ENCODE measurements around the gene FITM2.

The FITM2 gene

DNA sequence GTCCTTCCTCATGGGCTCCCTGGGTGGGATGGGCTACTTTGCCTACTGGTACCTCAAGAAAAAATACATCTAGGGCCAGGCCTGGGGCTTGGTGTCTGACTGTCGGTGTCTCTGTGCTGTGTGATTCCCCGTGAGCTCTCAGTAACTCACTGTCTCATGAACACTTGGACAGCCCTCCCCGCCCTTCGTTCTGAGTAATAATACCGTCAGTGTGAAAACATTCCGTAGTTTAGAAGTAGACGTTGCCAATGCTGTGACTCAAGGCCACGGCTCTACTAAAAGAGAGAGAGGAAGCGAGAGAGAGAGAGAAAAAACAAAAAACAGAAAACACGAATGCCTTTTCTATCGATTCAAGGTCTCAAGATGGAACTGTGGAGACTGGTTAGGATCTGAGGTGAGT, 31.8 kb downstream of the FITM2 start:
- no peak for DNase-seq

DNA sequence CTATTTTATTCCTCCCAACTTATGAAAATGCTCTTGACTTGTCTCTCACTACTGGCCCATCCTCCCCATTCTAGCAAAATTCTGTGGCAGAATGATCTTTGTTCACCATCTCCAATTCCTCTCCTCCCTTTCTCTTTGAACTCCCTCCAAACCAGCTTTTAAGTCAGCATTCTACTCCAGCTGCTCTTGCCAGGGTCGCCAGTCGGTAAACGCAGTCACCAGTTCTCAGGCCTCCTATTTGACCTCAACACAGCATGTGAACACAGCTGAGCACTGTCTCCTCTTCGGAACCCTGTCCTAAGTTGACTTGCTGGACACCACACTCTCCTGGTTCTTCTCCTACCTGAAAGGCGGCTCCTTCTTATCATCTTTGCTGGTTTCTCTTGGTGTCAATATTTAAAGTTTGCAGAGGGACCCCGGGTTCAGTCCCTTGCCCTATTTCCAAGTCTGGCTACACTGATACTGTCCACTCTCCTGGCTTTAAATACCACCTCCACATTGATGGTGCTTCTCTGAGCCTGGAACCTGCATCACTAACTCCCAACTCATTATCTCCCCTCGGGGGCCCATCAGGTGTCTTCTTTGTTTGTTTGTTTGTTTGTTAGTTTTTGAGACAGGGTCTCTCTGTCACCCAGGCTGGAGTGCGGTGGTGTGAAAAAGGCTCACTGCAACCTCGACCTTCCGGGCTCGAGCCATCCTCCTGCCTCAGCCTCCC, 36.5 kb downstream of the FITM2 start:
- no peak for DNase-seq

DNA sequence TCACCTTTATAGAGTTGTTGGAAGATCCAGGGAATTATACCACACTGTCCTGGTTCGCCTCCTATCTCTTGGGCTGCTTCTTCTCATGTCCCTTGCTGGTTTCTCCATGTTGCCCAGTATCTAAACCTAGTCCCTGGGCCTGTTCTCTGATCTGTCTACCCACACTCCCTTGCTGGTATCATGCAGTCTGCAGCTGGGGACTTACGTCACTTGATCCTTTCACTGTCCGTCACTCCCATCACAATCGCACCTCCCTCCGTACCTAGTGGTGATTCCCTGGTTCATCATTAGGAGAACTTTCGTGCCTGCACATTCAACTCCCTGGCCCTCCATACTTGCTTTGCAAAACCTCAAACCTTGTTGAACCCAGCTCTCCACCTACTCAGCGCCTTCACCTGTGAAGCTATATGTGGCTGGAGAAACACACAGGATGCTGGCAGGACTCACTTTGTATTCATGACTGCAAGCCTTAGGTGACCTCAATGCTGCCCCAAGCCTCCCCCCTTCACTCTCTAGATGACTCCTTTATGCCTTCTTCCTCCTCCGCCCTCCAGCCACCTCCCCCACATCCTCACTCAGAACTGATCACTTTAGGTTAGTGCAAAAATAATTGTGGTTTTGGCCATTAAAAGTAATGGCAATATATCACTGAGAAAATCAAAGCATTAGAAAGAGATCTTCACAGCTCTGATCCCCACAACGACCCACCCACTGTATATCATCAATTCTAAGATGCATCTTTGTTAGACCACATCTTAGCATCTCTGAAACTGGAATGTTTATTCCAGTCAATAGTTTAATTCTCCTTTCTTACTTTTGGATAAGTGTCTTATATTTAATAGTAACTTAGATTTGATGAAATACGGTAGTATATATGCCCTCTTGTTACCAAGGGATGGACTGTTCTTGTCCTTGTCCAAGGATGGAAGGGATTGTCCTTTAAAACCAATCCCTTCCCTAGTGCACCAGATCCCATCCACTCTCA, 37.5 kb downstream of the FITM2 start:
- DNase-seq = no peak

DNA sequence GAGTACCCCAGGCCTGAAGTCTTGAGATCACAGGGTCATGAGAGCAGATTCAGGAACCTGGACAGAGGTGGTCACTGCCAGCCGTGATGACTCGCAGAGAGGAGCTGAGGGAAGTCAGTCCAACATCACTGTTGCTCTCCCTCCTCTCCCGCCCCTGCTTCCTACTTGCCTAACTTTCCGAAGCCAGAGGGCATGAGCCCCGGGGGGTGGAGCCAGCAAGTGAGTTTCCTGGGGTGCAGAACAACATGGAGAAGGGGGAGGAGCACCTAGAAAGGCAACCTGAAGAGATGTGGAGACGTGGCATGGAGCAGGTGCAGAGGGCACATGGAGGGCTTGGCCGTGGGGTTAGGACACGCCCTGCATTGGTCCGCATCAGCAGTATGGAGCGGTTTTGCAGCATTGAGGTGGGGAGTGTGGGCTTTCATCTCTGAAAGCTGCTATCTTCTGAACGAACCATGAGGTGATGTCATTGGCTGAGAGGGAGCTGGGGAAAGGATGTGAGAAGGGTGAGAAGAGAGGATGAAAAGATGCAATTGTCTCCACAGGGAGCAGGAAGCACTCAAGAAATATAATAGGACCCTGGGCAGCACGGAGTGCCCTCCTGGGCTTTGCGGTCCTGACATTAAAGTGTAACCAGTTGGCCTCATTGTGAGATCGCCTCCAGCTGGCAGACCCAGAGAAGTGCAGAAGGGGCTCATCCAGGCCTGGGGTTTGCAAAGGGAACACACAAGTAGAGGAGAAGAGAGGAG, 38.9 kb downstream of the FITM2 start:
- DNase-seq = peak; percentile 3

DNA sequence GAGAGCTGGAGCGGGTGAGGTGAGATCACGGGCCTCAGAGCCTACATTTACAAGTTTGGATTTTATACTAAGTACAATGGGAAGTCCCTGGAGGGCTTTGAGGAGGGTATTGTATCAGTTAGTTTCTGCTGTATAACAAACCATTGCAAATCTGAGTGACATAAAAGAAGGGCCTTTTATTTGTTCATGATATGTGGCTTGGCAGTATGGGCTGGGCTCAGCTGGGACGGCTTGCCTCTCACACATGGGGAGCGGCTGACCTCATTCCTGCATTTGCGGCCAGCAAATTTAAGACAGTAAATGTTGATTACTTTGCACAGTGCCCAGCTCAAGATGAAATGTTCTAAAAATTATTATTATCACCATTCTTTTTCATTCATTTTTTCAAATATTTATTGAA, 42.2 kb downstream of the FITM2 start:
- no peak for DNase-seq

DNA sequence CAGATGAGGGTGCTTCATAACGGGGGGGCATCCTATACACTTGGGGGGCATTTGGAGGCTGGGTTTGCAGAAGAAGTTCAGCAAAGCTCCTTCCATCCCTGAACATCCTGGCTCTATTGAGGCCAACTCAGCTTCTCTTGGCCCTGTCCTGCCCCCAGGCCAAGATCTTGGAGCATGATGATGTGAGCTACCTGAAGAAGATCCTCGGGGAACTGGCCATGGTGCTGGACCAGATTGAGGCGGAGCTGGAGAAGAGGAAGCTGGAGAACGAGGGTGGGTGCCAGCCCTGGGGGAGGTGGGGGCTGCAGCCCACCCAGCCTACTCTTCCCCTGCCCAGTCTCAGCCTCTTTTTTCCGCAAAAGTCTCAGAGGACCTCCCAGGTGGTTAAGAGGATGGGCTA, 46.7 kb downstream of the FITM2 start:
- no peak for DNase-seq

DNA sequence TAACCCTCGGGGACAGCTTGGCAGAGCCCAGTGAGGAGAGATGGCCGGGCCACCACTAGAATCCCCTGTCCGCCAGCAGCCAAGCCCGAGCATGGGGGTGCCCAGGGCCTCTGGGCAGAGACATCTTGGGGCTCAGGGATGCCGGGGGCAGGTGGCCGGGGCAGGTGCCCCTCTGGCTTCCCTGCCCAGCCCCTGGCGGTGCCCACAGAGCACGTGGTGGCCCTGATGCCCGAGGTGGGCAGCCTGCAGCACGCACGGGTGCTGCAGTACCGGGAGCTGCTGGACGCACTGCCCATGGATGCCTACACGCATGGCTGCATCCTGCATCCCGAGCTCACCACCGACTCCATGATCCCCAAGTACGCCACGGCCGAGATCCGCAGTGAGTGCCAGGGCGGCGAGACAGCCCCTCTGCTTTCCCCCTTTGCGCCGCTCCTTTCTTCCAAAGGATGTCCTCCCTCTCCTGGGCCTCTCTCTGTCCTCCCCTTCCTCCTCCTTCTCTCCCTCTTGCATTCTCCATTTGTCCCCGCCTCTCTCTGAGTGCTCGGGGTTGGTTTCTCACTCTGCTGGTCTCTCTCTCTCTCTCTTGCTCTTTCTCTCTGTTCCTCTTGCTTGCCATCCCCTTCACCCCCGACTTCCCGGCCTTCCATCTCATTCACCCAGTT, 52.6 kb downstream of the FITM2 start:
- DNase-seq = no peak

DNA sequence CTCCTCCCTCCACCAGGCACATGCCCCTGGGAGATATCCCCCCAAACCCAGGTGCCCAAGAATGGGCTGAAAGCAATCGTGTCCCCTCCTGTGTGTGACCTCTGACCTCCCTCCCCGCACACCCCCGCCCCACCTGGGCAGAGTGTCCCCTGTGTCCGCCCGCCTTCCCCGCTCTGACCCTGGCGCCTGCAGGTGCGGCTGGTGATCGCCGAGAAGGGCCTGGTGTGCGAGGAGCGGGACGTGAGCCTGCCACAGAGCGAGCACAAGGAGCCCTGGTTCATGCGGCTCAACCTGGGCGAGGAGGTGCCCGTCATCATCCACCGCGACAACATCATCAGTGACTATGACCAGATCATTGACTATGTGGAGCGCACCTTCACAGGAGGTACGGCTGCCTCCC, 54.0 kb downstream of the FITM2 start:
- DNase-seq = no peak

DNA sequence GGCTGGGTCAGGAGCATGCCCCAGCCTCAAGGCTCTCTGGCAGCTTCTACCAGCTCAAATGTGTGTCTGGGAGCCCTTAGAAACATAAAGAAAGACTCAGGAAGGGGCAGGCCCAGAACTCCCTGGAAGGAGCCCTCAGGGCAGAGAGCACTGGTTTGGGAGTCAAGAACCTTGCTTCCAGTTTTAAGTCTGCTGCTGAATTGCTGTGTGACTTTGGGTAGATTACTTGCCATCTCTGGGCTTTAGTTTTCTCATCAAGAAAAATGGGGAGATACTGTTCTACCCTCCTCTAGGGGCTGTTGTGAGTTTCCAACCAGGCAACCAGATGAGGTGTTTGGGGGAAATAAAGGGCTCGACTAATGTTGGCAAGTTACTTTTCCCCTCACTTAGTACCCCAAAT, 55.1 kb downstream of the FITM2 start:
- no peak for DNase-seq

DNA sequence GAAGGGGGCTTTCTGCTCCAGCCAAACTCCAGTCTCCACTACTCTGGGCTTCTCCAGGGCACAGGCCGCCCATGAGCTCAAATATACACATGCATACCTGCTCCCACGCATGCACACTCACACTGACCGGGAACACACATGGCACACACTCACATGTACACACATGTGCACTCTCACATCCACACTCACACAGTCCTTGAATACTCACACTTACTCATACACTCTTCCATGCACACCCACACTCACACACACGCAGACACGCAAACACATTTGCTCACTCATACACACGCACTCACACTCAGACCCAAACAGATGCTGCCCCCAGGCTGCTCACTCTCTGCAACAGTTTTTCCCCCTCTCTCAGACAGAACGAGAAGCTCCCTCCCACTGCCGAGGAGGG, 56.9 kb downstream of the FITM2 start:
- no peak for DNase-seq

DNA sequence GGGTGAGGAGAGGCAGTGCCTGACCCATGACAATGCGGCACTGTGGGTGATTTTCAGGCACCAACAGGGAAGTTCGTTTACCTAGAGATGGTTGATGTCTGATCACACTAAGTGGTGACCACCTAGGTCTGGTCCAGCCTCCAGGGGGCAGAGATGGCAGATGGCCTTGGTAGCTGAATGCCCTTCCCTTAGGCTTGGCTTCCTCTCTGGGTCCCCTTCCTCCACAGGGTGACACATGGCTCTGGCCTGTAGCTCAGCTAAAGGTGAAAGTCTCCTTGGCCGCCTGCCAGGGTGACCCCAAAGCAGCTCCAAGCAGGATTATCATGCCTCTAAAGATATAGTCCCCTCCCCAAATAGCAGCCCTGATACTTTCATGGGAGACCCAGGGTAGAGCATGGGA, 57.5 kb downstream of the FITM2 start:
- no peak for DNase-seq
